SK-N-SH (cell line): Measurements from ENCODE around the gene CLDN14. TPM values are rescaled to one million over a fixed set of nuclear protein-coding genes. Genes with fewer than 3 reads are reported as not detected.

ENCODE experiments used
- CTCF ChIA-PET: fragments of 300-600, 350-600 bp; formaldehyde crosslinking; extraction: SDS; loops from one replicate; lab custom pipeline; 2021; lab: Yijun Ruan, JAX
- POLR2A ChIA-PET: fragments of 350-600 bp; sonication (Branson Sonifier 250); formaldehyde crosslinking; extraction: SDS; loops from one replicate; lab custom pipeline; 2020; ENCODE audit warnings: antibody characterized with exemption, inconsistent platforms; lab: Yijun Ruan, JAX
- DNase-seq: peaks from one replicate; pipeline ENCODE4 v3.0.0; 2012
- H2AFZ ChIP-seq: fragments of 200-600 bp; sonication (generic); 2 replicates; pipeline ENCODE4 v1.8.1; 2016; ENCODE audit warnings: antibody characterized with exemption, mild to moderate bottlenecking, low read depth
- H3F3A ChIP-seq: fragments of 200-600 bp; sonication (generic); replicated peaks from 2 replicates; pipeline ENCODE3; 2016; ENCODE audit warnings: antibody characterized with exemption, mild to moderate bottlenecking; ENCODE audit not compliant: insufficient read depth
- H3K27ac ChIP-seq, 2 experiments: fragments of 200-500 bp in 1 of 2; fragments of 200-600 bp in 1 of 2; sonication (Bioruptor generic) in 1 of 2; sonication (generic), shearing (Covaris generic) in 1 of 2; 2 replicates each; pipeline versions ENCODE4 v1.5.1 to v1.6.1; 2014 to 2016; ENCODE audit warnings: low read depth in 2 of 2, inconsistent platforms in 1 of 2, low read length in 1 of 2, mild to moderate bottlenecking in 1 of 2, mixed read lengths in 1 of 2
- H3K27me3 ChIP-seq: fragments of 200-600 bp; sonication (generic), shearing (Covaris generic); 2 replicates; pipeline ENCODE4 v1.6.1; 2016; ENCODE audit warnings: mixed run types; ENCODE audit not compliant: insufficient read depth
- H3K36me3 ChIP-seq, 2 experiments: fragments of 200-500 bp in 1 of 2; fragments of 200-600 bp in 1 of 2; sonication (Bioruptor generic) in 1 of 2; sonication (generic) in 1 of 2; replicated peaks in 1 of 2; 2 replicates each; pipeline versions ENCODE3 to v1.5.1; 2014 to 2016; ENCODE audit warnings: low read length in 1 of 2, mild to moderate bottlenecking in 1 of 2; ENCODE audit not compliant: insufficient read depth in 2 of 2, control insufficient read depth in 1 of 2
- H3K4me1 ChIP-seq, 2 experiments: fragments of 200-500 bp in 1 of 2; fragments of 200-600 bp in 1 of 2; sonication (Bioruptor generic) in 1 of 2; sonication (generic), shearing (Covaris generic) in 1 of 2; 2 replicates each; pipeline versions ENCODE4 v1.5.1 to v1.6.1; 2014 to 2016; ENCODE audit warnings: low read depth in 1 of 2, low read length in 1 of 2, mixed run types in 1 of 2; ENCODE audit not compliant: insufficient read depth in 2 of 2, control insufficient read depth in 1 of 2
- H3K4me2 ChIP-seq: fragments of 200-600 bp; sonication (generic), shearing (Covaris generic); 2 replicates; pipeline ENCODE4 v1.6.1; 2017; ENCODE audit warnings: mixed run types
- H3K4me3 ChIP-seq, 2 experiments: fragments of 200-500 bp in 1 of 2; fragments of 200-600 bp in 1 of 2; sonication (Bioruptor generic) in 1 of 2; sonication (generic), shearing (Covaris generic) in 1 of 2; 2 replicates each; pipeline versions ENCODE4 v1.5.1 to v1.8.1; 2014 to 2016; ENCODE audit warnings: low read depth in 2 of 2, inconsistent platforms in 1 of 2, low read length in 1 of 2, mild to moderate bottlenecking in 1 of 2, mixed read lengths in 1 of 2, moderate library complexity in 1 of 2
- H3K79me2 ChIP-seq: fragments of 200-600 bp; sonication (generic); 2 replicates; pipeline ENCODE4 v1.8.1; 2017; ENCODE audit warnings: mild to moderate bottlenecking; ENCODE audit not compliant: insufficient read depth
- H3K9ac ChIP-seq: fragments of 200-600 bp; sonication (generic); 2 replicates; pipeline ENCODE4 v1.6.1; 2017; ENCODE audit warnings: mixed run types
- H3K9me2 ChIP-seq: fragments of 200-600 bp; sonication (generic); 2 replicates; pipeline ENCODE4 v1.6.1; 2017; ENCODE audit warnings: mixed run types
- H3K9me3 ChIP-seq: fragments of 200-600 bp; sonication (generic); 2 replicates; pipeline ENCODE4 v1.6.1; 2017; ENCODE audit warnings: mixed run types, mild to moderate bottlenecking, moderate library complexity
- H4K20me1 ChIP-seq: fragments of 200-600 bp; sonication (generic); 2 replicates; pipeline ENCODE4 v1.6.1; 2017; ENCODE audit warnings: mild to moderate bottlenecking, mixed run types; ENCODE audit not compliant: insufficient read depth
- CHD2 ChIP-seq: fragments of 150-350 bp; IDR thresholded peaks from 2 replicates; pipeline ENCODE4 v1.6.1; 2018; ENCODE audit warnings: low read length; ENCODE audit not compliant: partially characterized antibody
- CTCF ChIP-seq: fragments of 200-600 bp; sonication (generic); IDR thresholded peaks from 2 replicates; pipeline ENCODE4 v1.6.1; 2017; ENCODE audit warnings: antibody characterized with exemption, mild to moderate bottlenecking, moderate library complexity
- ELF1 ChIP-seq: IDR thresholded peaks from 2 replicates; pipeline ENCODE4 v1.4.0; 2012
- EP300 ChIP-seq, 2 experiments: IDR thresholded peaks; 2 replicates each; pipeline versions ENCODE4 v1.4.0 to v1.6.1; 2012; ENCODE audit warnings: borderline replicate concordance in 1 of 2, low read depth in 1 of 2, low read length in 1 of 2
- EZH2phosphoT487 ChIP-seq: fragments of 200-600 bp; sonication (generic); IDR thresholded peaks from 2 replicates; pipeline ENCODE4 v1.6.1; 2017; ENCODE audit warnings: low read depth, mixed run types, mild to moderate bottlenecking, antibody characterized with exemption, moderate library complexity, borderline replicate concordance
- FOSL2 ChIP-seq: IDR thresholded peaks from 2 replicates; pipeline ENCODE4 v1.4.0; 2012; ENCODE audit warnings: low read depth, mild to moderate bottlenecking, moderate library complexity, borderline replicate concordance
- JUND ChIP-seq: IDR thresholded peaks from 2 replicates; pipeline ENCODE4 v1.4.0; 2012
- MAX ChIP-seq: IDR thresholded peaks from 2 replicates; pipeline ENCODE4 v1.4.0; 2012; ENCODE audit warnings: low read depth
- MEF2A ChIP-seq: IDR thresholded peaks from 2 replicates; pipeline ENCODE4 v1.4.0; 2012; ENCODE audit warnings: low read depth, borderline replicate concordance
- NFIC ChIP-seq: IDR thresholded peaks from 2 replicates; pipeline ENCODE4 v1.4.0; 2012; ENCODE audit warnings: borderline replicate concordance
- POLR2AphosphoS5 ChIP-seq: IDR thresholded peaks from 2 replicates; pipeline ENCODE4 v1.6.1; 2012; ENCODE audit warnings: low read depth, low read length
- RAD21 ChIP-seq: IDR thresholded peaks from 2 replicates; pipeline ENCODE4 v1.6.1; 2012; ENCODE audit warnings: mild to moderate bottlenecking, low read length
- RFX5 ChIP-seq: IDR thresholded peaks from 2 replicates; pipeline ENCODE4 v1.6.1; 2012; ENCODE audit warnings: mild to moderate bottlenecking, improper control_type of control experiment, low read length
- TAF1 ChIP-seq: IDR thresholded peaks from 2 replicates; pipeline ENCODE4 v1.6.1; 2012; ENCODE audit warnings: low read depth, mild to moderate bottlenecking, low read length, moderate library complexity, borderline replicate concordance
- TCF12 ChIP-seq: IDR thresholded peaks from 2 replicates; pipeline ENCODE4 v1.4.0; 2012
- TEAD4 ChIP-seq: IDR thresholded peaks from 2 replicates; pipeline ENCODE4 v1.4.0; 2012; ENCODE audit warnings: mild to moderate bottlenecking, borderline replicate concordance; ENCODE audit not compliant: insufficient read depth
- YY1 ChIP-seq: IDR thresholded peaks from 2 replicates; pipeline ENCODE4 v1.4.0; 2012; ENCODE audit warnings: low read depth, mild to moderate bottlenecking
- ZBTB33 ChIP-seq: IDR thresholded peaks from 2 replicates; pipeline ENCODE4 v1.4.0; 2012; ENCODE audit warnings: low read depth, borderline replicate concordance
- WGBS: methylation state at CpG from one replicate; pipeline ENCODE4 v1.1.6; 2017; ENCODE audit warnings: low lambda C conversion rate; 5-methylcytosine and 5-hydroxymethylcytosine counted together
- polyA plus RNA-seq, 3 experiments: library from polyadenylated mRNA; depleted of rRNA; stranded (reverse); fragments of >200 nt; gene quantifications; 2 replicates each; pipeline ENCODE4 v1.2.3, GENCODE V29; 2012

CLDN14 gene
- polyA plus RNA-seq, 1 of the 3 experiments (the other 2 are of a cell fraction) = not detected

GRCh38 chr21:36424592-36424991 is 55.3 kb downstream of the CLDN14 start:
- no peaks in the 10 kb centered on the region for H3K36me3 ChIP-seq
- no peak overlapping the region for H3K9ac ChIP-seq
- H3K9me3 ChIP-seq = no peaks in the 10 kb centered on the region
- POLR2A ChIA-PET = no interaction called here
- peaks cover 6% of the 10 kb centered on the region in 2 experiments; a peak in 2 of 4 replicates for H3K4me1 ChIP-seq
- H3F3A ChIP-seq = peaks cover 12% of the 10 kb centered on the region
- no peaks in the 10 kb centered on the region for H3K79me2 ChIP-seq
- no peak overlapping the region for H3K27ac ChIP-seq
- H3K4me3 ChIP-seq = no peak overlapping the region
- 96% methylated on average over 8 of the region's 8 CpGs for WGBS
- CTCF ChIA-PET = interaction anchor here (1.0 kb wide), 1 partner anchor 79 kb away, joined by 3 read pairs; no protein-coding TSS in a partner anchor
- TF ChIP-seq EZH2phosphoT487 (no peak), MAX (no peak), RAD21 (no peak), TEAD4 (no peak), ELF1 (no peak), JUND (no peak), FOSL2 (no peak), CHD2 (no peak), TAF1 (no peak), EP300 (IDR thresholded peaks at IDR 0.05; ENCODE audit: borderline replicate concordance in 1 of 2, low read depth in 1 of 2, low read length in 1 of 2) (no peak), CTCF (no peak), NFIC (no peak), YY1 (no peak), TCF12 (no peak), MEF2A (no peak)
- H2AFZ ChIP-seq = no peak overlapping the region
- no peaks in the 10 kb centered on the region for H4K20me1 ChIP-seq
- no peak for DNase-seq
- no peaks in the 10 kb centered on the region for H3K9me2 ChIP-seq
- no peaks in the 10 kb centered on the region for H3K27me3 ChIP-seq
- H3K4me2 ChIP-seq = no peak overlapping the region

GRCh38 chr21:36423771-36424433 is 56.0 kb downstream of the CLDN14 start:
- ChIA-PET POLR2A (no interaction called here), CTCF (no interaction called here)
- Histone ChIP-seq H3K9me2 (no peaks in the 10 kb centered on the region), H3F3A (peaks cover 9% of the 10 kb centered on the region), H3K4me2 (no peak overlapping the region), H3K9me3 (no peaks in the 10 kb centered on the region), H2AFZ (no peak overlapping the region), H3K4me1 (peaks cover 0 to 5% of the 10 kb centered on the region in 2 experiments; a peak in 2 of 4 replicates), H3K79me2 (no peaks in the 10 kb centered on the region), H3K27me3 (no peaks in the 10 kb centered on the region), H3K27ac (no peak overlapping the region), H3K36me3 (no peaks in the 10 kb centered on the region), H4K20me1 (no peaks in the 10 kb centered on the region), H3K4me3 (no peak overlapping the region), H3K9ac (no peak overlapping the region)
- TF ChIP-seq ZBTB33 (no peak), JUND (no peak), RFX5 (no peak), POLR2AphosphoS5 (no peak)
- WGBS = 96% methylated on average over 12 of the region's 12 CpGs
- no peak for DNase-seq
